HepG2 (cell line): ENCODE data around the gene RSAD1. TPM values are rescaled to one million over a fixed set of nuclear protein-coding genes. Genes with fewer than 3 reads are reported as not detected.

ENCODE experiments used
- ARNTL ChIP-seq: sonication (generic); formaldehyde crosslinking; IDR thresholded peaks from 2 replicates; pipeline ENCODE4 v1.4.0; 2020; ENCODE audit warnings: mild to moderate bottlenecking, missing genetic modification reagents
- E2F2 ChIP-seq: sonication (generic); formaldehyde crosslinking; IDR thresholded peaks from 2 replicates; pipeline ENCODE4 v1.4.0; 2020; ENCODE audit warnings: missing genetic modification reagents, borderline replicate concordance
- ELF3 ChIP-seq: IDR thresholded peaks from 2 replicates; pipeline ENCODE4 v1.6.1; 2016; ENCODE audit warnings: missing genetic modification reagents, missing compliant biosample characterization
- GATAD2A ChIP-seq: IDR thresholded peaks from 2 replicates; pipeline ENCODE4 v1.6.1; 2016
- HINFP ChIP-seq: sonication (generic); formaldehyde crosslinking; IDR thresholded peaks from 2 replicates; pipeline ENCODE4 v1.4.0; 2020; ENCODE audit warnings: low read depth, mild to moderate bottlenecking, missing genetic modification reagents
- KLF16 ChIP-seq, 2 experiments: sonication (generic) in 1 of 2; formaldehyde crosslinking in 1 of 2; IDR thresholded peaks; 2 replicates each; pipeline versions ENCODE4 v1.6.1 to v1.8.0; 2016 to 2023; ENCODE audit warnings: missing genetic modification reagents in 2 of 2, missing compliant biosample characterization in 1 of 2
- MBNL3 ChIP-seq: fragments of 250-450 bp; sonication (Bioruptor Pico); conservative IDR thresholded peaks from 2 replicates; pipeline ENCODE4 v1.8.0; 2022; ENCODE audit warnings: mild to moderate bottlenecking, inconsistent platforms
- MTERF4 ChIP-seq: sonication (generic); formaldehyde crosslinking; IDR thresholded peaks from 2 replicates; pipeline ENCODE4 v1.8.0; 2023; ENCODE audit warnings: mild to moderate bottlenecking, missing genetic modification reagents
- PAX8 ChIP-seq: sonication (generic); formaldehyde crosslinking; IDR thresholded peaks from 2 replicates; pipeline ENCODE4 v1.8.0; 2022; ENCODE audit warnings: mild to moderate bottlenecking, missing genetic modification reagents, borderline replicate concordance
- SAP130 ChIP-seq: IDR thresholded peaks from 2 replicates; pipeline ENCODE4 v1.6.1; 2016; ENCODE audit warnings: low read depth
- SNAPC2 ChIP-seq: sonication (generic); formaldehyde crosslinking; IDR thresholded peaks from 2 replicates; pipeline ENCODE4 v1.8.1; 2022; ENCODE audit warnings: mild to moderate bottlenecking, missing genetic modification reagents
- SP4 ChIP-seq: sonication (generic); formaldehyde crosslinking; IDR thresholded peaks from 2 replicates; pipeline ENCODE4 v1.8.1; 2023; ENCODE audit warnings: mild to moderate bottlenecking, missing genetic modification reagents
- SYNCRIP ChIP-seq: fragments of 200-400 bp; formaldehyde crosslinking; IDR thresholded peaks from 2 replicates; pipeline ENCODE4 v1.6.1; 2018; ENCODE audit warnings: mild to moderate bottlenecking, low read depth, low read length; ENCODE audit not compliant: insufficient read depth
- TAF1 ChIP-seq: sonication (generic); formaldehyde crosslinking; IDR thresholded peaks from 2 replicates; pipeline ENCODE4 v1.4.0; 2020; ENCODE audit warnings: missing genetic modification reagents
- TFDP2 ChIP-seq: sonication (generic); formaldehyde crosslinking; IDR thresholded peaks from 2 replicates; pipeline ENCODE4 v1.4.0; 2020; ENCODE audit warnings: missing genetic modification reagents
- THAP11 ChIP-seq: IDR thresholded peaks from 2 replicates; pipeline ENCODE4 v1.6.1; 2016; ENCODE audit warnings: missing biosample characterization, missing genetic modification reagents
- ZBTB7B ChIP-seq: sonication (generic); formaldehyde crosslinking; IDR thresholded peaks from 2 replicates; pipeline ENCODE4 v1.4.0; 2020; ENCODE audit warnings: missing genetic modification reagents
- ZKSCAN8 ChIP-seq: IDR thresholded peaks from 2 replicates; pipeline ENCODE4 v1.6.1; 2016; ENCODE audit warnings: borderline replicate concordance, missing genetic modification reagents, missing compliant biosample characterization
- ZNF317 ChIP-seq: sonication (generic); formaldehyde crosslinking; IDR thresholded peaks from 2 replicates; pipeline ENCODE4 v1.5.0; 2020; ENCODE audit warnings: mild to moderate bottlenecking, missing genetic modification reagents
- ZNF687 ChIP-seq: sonication (generic); formaldehyde crosslinking; IDR thresholded peaks from 2 replicates; pipeline ENCODE4 v1.5.1; 2020; ENCODE audit warnings: mild to moderate bottlenecking, missing genetic modification reagents, moderate library complexity
- ZNF841 ChIP-seq: sonication (generic); formaldehyde crosslinking; IDR thresholded peaks from 2 replicates; pipeline ENCODE4 v1.8.1; 2023; ENCODE audit warnings: missing genetic modification reagents, borderline replicate concordance
- ZSCAN9 ChIP-seq: IDR thresholded peaks from 2 replicates; pipeline ENCODE4 v1.6.1; 2016; ENCODE audit warnings: borderline replicate concordance
- polyA plus RNA-seq, 8 experiments: library from polyadenylated mRNA; depleted of rRNA in 3 of 8; stranded (reverse) in 7 of 8; unstranded in 1 of 8; fragments of >200 nt; fragmentation: Illumina TruSeq in 4 of 8; extraction: Trizol in 4 of 8; gene quantifications; 2 replicates each; pipeline versions ENCODE4 v1.2.1 to v1.2.3, GENCODE V29; 2011 to 2016; ENCODE audit warnings: low read depth in 4 of 8, missing spikeins in 1 of 8, mixed read lengths in 1 of 8; ENCODE audit not compliant: insufficient read depth in 1 of 8
- total RNA-seq, 5 experiments: library from RNA; depleted of rRNA; stranded (reverse); fragments of >200 nt; fragmentation: Illumina TruSeq; extraction: Trizol; gene quantifications; 2 replicates each; pipeline ENCODE4 v1.2.3, GENCODE V29; 2016; ENCODE audit warnings: low read depth in 1 of 5

Gene RSAD1
- total and polyA plus RNA-seq, 2 of the 13 experiments (the other 11 are each of a cell fraction or from before 2014, with no cell fraction given) = 22.7 to 27.7 TPM

DNA sequence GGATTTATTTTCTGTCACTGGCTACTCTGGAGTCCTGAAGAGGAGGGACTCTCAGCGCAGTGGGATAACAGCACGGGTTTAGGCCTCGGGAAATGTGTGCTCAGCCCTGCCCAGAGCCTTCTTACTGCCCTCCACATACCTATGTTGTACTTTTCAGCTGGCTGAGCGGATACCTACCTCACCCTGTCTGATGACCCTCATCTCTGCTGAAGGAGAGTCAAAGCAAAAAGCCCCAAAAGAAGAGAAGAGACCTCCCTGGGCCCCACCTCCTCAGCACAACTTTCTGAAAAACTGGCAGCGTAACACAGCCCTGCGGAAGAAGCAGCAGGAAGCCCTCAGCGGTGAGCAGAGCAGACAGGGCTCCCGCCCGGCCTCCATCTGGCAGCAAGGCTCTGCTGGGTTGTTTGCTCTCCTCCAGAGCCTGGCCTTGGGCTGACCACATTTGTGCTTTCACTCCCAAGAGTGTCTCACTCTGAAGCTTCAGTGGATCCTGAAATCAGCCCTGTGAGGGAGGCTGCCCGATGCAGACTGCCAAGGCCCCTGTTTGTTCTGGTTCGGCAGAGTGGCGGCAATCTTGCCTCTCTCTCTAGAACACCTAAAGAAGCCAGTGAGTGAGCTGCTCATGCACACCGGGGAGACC lies 39.8 kb downstream of the RSAD1 start (continued):
- peak; percentile 51; the same call in 1 of the 2 replicates for TF ChIP-seq HINFP (CRISPR knock-in tag)
- TF ChIP-seq TFDP2 (CRISPR knock-in tag) = peak; percentile 15; the same call in 1 of the 2 replicates
- TF ChIP-seq ELF3 = peak; percentile 29; the same call in 1 of the 2 replicates
- no peak for TF ChIP-seq ZNF841 (CRISPR knock-in tag)
- no peak for TF ChIP-seq ZBTB7B
- 0 out of 2 replicates have a peak, but pooled peaks have one; percentile 30 for TF ChIP-seq ZKSCAN8
- peak; percentile 36; the same call in 1 of the 2 replicates for TF ChIP-seq SAP130
- peak; percentile 24; the same call in 1 of the 2 replicates for TF ChIP-seq TAF1
- no peak for TF ChIP-seq ZSCAN9 (CRISPR knock-in tag)
- no peak for TF ChIP-seq ZNF317 (CRISPR knock-in tag)
- no peak for TF ChIP-seq SYNCRIP
- no peak for TF ChIP-seq ARNTL
- TF ChIP-seq MBNL3 = no peak
- TF ChIP-seq MTERF4 (CRISPR knock-in tag) = no peak
- no peak for TF ChIP-seq THAP11
- peak; percentile 76 for TF ChIP-seq ZNF687 (CRISPR knock-in tag)
- 0 out of 2 replicates have a peak, but pooled peaks have one; percentile 16 for TF ChIP-seq GATAD2A (CRISPR knock-in tag)
- TF ChIP-seq PAX8 (CRISPR knock-in tag) = no peak
- no peak for TF ChIP-seq KLF16 (CRISPR knock-in tag; IDR thresholded peaks at IDR 0.05)
- TF ChIP-seq E2F2 = no peak
- peak; percentile 19; the same call in 1 of the 2 replicates for TF ChIP-seq SP4 (CRISPR knock-in tag)
- peak; percentile 0; the same call in 1 of the 2 replicates for TF ChIP-seq SNAPC2
